Endodermal cell (in vitro differentiated cells): ENCODE results near the gene ELMOD1. TPM values are rescaled to one million over a fixed set of nuclear protein-coding genes. Genes with fewer than 3 reads are reported as not detected.

Source experiments
- DNase-seq: peaks from one replicate; pipeline ENCODE4 v3.0.0-alpha.2; 2017
- H3K27ac ChIP-seq: 2 replicates; pipeline ENCODE4 v1.5.1; 2013; ENCODE audit warnings: mild to moderate bottlenecking, low read depth, low read length, moderate library complexity
- H3K27me3 ChIP-seq: 2 replicates; pipeline ENCODE4 v1.6.1; 2013; ENCODE audit warnings: mild to moderate bottlenecking, low read length, moderate library complexity; ENCODE audit not compliant: insufficient read depth, control insufficient read depth, poor library complexity, severe bottlenecking
- H3K36me3 ChIP-seq: 2 replicates; pipeline ENCODE4 v1.7.0; 2013; ENCODE audit warnings: mild to moderate bottlenecking, low read length, moderate library complexity; ENCODE audit not compliant: control insufficient read depth, insufficient read depth
- H3K4me1 ChIP-seq: one replicate; pipeline ENCODE4 v1.7.0; 2013; ENCODE audit warnings: low read length; ENCODE audit not compliant: control insufficient read depth, insufficient read depth
- H3K4me3 ChIP-seq: 2 replicates; pipeline ENCODE4 v1.5.1; 2013; ENCODE audit warnings: mild to moderate bottlenecking, low read length, moderate library complexity
- H3K9ac ChIP-seq: 2 replicates; pipeline ENCODE4 v1.6.1; 2013; ENCODE audit warnings: mild to moderate bottlenecking, low read length, moderate library complexity; ENCODE audit not compliant: poor library complexity, severe bottlenecking; ENCODE audit errors: extremely low read depth
- H3K9me3 ChIP-seq: 2 replicates; pipeline ENCODE4 v1.6.1; 2013; ENCODE audit warnings: mild to moderate bottlenecking, low read length, moderate library complexity; ENCODE audit not compliant: control insufficient read depth
- H3K27ac Mint-ChIP-seq: 2 replicates; pipeline ENCODE4 v1.8.0; 2020; ENCODE audit warnings: mixed read lengths
- H3K27me3 Mint-ChIP-seq: 2 replicates; pipeline ENCODE4 v1.8.0; 2021; ENCODE audit warnings: mild to moderate bottlenecking, mixed read lengths; ENCODE audit not compliant: insufficient read depth
- H3K36me3 Mint-ChIP-seq: 2 replicates; pipeline ENCODE4 v1.8.0; 2020; ENCODE audit warnings: low read depth, mixed read lengths
- H3K4me1 Mint-ChIP-seq: 2 replicates; pipeline ENCODE4 v1.8.0; 2020; ENCODE audit warnings: mixed read lengths
- H3K4me3 Mint-ChIP-seq: 2 replicates; pipeline ENCODE4 v1.8.0; 2020; ENCODE audit warnings: mild to moderate bottlenecking, moderate library complexity, mixed read lengths
- H3K9me3 Mint-ChIP-seq: 2 replicates; pipeline ENCODE4 v1.8.0; 2020; ENCODE audit warnings: mild to moderate bottlenecking, mixed read lengths
- CTCF ChIP-seq: fragments of 200-600 bp; sonication (generic); conservative IDR thresholded peaks from 2 replicates; pipeline ENCODE4 v1.5.0; 2021; ENCODE audit warnings: antibody characterized with exemption, mild to moderate bottlenecking
- WGBS, 2 experiments: methylation state at CpG; one replicate each; pipeline versions ENCODE4 v1.1.5 to v1.1.7; 2013; ENCODE audit warnings: missing lambda C conversion rate in 2 of 2, mixed read lengths in 1 of 2; ENCODE audit not compliant: insufficient coverage in 1 of 2, insufficient read length in 1 of 2; 5-methylcytosine and 5-hydroxymethylcytosine counted together
- total RNA-seq, 2 donors: library from RNA; stranded (reverse); fragmentation: NEBNext Ultra II Directional in 1 of 2; extraction: Animal tissue kit (Norgen Biotek cat#: 25700) in 1 of 2; gene quantifications; 2 replicates in 1 of 2; 3 replicates in 1 of 2; pipeline ENCODE4 v1.2.1, GENCODE V29; 2021

ELMOD1 gene
- total RNA-seq, 2 donors from 2014 or later: 0.46 to 0.60 TPM

- H3K27me3 ChIP-seq: peaks cover 37% of the 10 kb centered on the region
- Mint-ChIP-seq H3K9me3 (no peaks in the 10 kb centered on the region), H3K4me3 (no peak overlapping the region), H3K27ac (no peak overlapping the region), H3K36me3 (no peaks in the 10 kb centered on the region), H3K27me3 (peaks cover 52% of the 10 kb centered on the region), H3K4me1 (peaks cover 52% of the 10 kb centered on the region)
- WGBS, 2 experiments: 33 to 40% methylated on average over 1 of the region's 1 CpG
- no peak for DNase-seq
- TF ChIP-seq CTCF: no peak
- H3K9ac ChIP-seq: no peak overlapping the region
- H3K9me3 ChIP-seq: no peaks in the 10 kb centered on the region
- H3K36me3 ChIP-seq: no peaks in the 10 kb centered on the region
- peaks cover 24% of the 10 kb centered on the region for H3K4me1 ChIP-seq
- H3K4me3 ChIP-seq: peak overlapping the region; percentile 62
- H3K27ac ChIP-seq: no peak overlapping the region
Observed at GRCh38 chr11:107710301-107710700, 119.4 kb downstream of the ELMOD1 start.

GRCh38 chr11:107711861-107712755 is 121.2 kb downstream of the ELMOD1 start, which contains the start of gene SLN:
SLN (minus strand) TSS chr11:107712056.
- H3K4me1 Mint-ChIP-seq: peaks cover 52% of the 10 kb centered on the region

GRCh38 chr11:107713009-107713408 is 122.1 kb downstream of the ELMOD1 start:
- Mint-ChIP-seq H3K27ac (no peak overlapping the region), H3K36me3 (no peaks in the 10 kb centered on the region), H3K9me3 (no peaks in the 10 kb centered on the region), H3K4me3 (no peak overlapping the region), H3K27me3 (peaks cover 35% of the 10 kb centered on the region), H3K4me1 (peaks cover 43% of the 10 kb centered on the region)
- 85 to 90% methylated on average over 2 to 3 of the region's 3 CpGs for WGBS, 2 experiments
- no peak for DNase-seq
- Histone ChIP-seq H3K4me1 (peaks cover 19% of the 10 kb centered on the region), H3K9ac (no peak overlapping the region), H3K4me3 (no peak overlapping the region), H3K36me3 (no peaks in the 10 kb centered on the region), H3K9me3 (no peaks in the 10 kb centered on the region), H3K27me3 (peaks cover 19% of the 10 kb centered on the region), H3K27ac (no peak overlapping the region)
- no peak for TF ChIP-seq CTCF

More at GRCh38 chr11:107711861-107712755, 121.2 kb downstream of the ELMOD1 start, which contains the start of gene SLN:
- H3K9me3 ChIP-seq: no peaks in the 10 kb centered on the region
- no peak within 1 kb of the TSS for H3K27ac ChIP-seq
- Mint-ChIP-seq H3K4me3 (no peak within 1 kb of the TSS), H3K36me3 (no peaks in the 10 kb centered on the region), H3K27me3 (peaks cover 40% of the 10 kb centered on the region), H3K9me3 (no peaks in the 10 kb centered on the region), H3K27ac (no peak within 1 kb of the TSS)
- TF ChIP-seq CTCF: no peak
- no peaks in the 10 kb centered on the region for H3K36me3 ChIP-seq
- peaks cover 20% of the 10 kb centered on the region for H3K27me3 ChIP-seq
- H3K4me1 ChIP-seq: peaks cover 24% of the 10 kb centered on the region
- no peak for DNase-seq
- peak within 1 kb of the TSS; percentile 62 for H3K4me3 ChIP-seq
- H3K9ac ChIP-seq: no peak within 1 kb of the TSS
- 80 to 93% methylated on average over 8 to 12 of the region's 12 CpGs for WGBS, 2 experiments

Other genes starting within 250 kb of the ELMOD1 start
- gene CWF19L2, start 133.3 kb upstream of the ELMOD1 start, total RNA-seq: 10 to 100 TPM; 21.1 to 27.4 TPM
- gene ALKBH8, start 25.4 kb upstream of the ELMOD1 start, total RNA-seq: 1 to 10 TPM; 7.6 to 9.3 TPM
- not detected for gene SLN, start 120.9 kb downstream of the ELMOD1 start, total RNA-seq